BLaER1 (cell line): Measurements from ENCODE around the gene NR2C2.

Experiments used
- H3K27ac ChIP-seq: shearing (Covaris generic); formaldehyde crosslinking; 2 replicates; pipeline ENCODE4 v1.8.1; 2022
- H3K27me3 ChIP-seq: shearing (Covaris generic); formaldehyde crosslinking; 2 replicates; pipeline ENCODE4 v1.8.1; 2022
- H3K36me3 ChIP-seq: shearing (Covaris generic); formaldehyde crosslinking; 2 replicates; pipeline ENCODE4 v1.8.1; 2022
- H3K4me1 ChIP-seq: shearing (Covaris generic); formaldehyde crosslinking; 2 replicates; pipeline ENCODE4 v1.8.1; 2022
- H3K4me2 ChIP-seq: shearing (Covaris generic); formaldehyde crosslinking; 2 replicates; pipeline ENCODE4 v1.8.1; 2022
- H3K4me3 ChIP-seq: shearing (Covaris generic); formaldehyde crosslinking; 2 replicates; pipeline ENCODE4 v1.8.1; 2022
- H3K9ac ChIP-seq: shearing (Covaris generic); formaldehyde crosslinking; 2 replicates; pipeline ENCODE4 v1.8.1; 2022
- H3K9me3 ChIP-seq: shearing (Covaris generic); formaldehyde crosslinking; 2 replicates; pipeline ENCODE4 v1.8.1; 2022
- H4K20me1 ChIP-seq: shearing (Covaris generic); formaldehyde crosslinking; 2 replicates; pipeline ENCODE4 v1.8.1; 2022
- Cebpa-rat ChIP-seq: shearing (Covaris generic); IDR thresholded peaks from 2 replicates; pipeline ENCODE4 v1.8.1; 2022

NR2C2 gene

GRCh38 chr3:14907043-14907966 is 40.1 kb upstream of the NR2C2 start:
- Histone ChIP-seq H4K20me1 (no peaks in the 10 kb centered on the region), H3K9ac (no peak overlapping the region), H3K4me1 (peaks cover 11% of the 10 kb centered on the region; the same call in 1 of the 2 replicates), H3K27me3 (no peaks in the 10 kb centered on the region), H3K4me3 (no peak overlapping the region), H3K9me3 (peaks cover 7% of the 10 kb centered on the region; the same call in 1 of the 2 replicates), H3K36me3 (no peaks in the 10 kb centered on the region), H3K4me2 (peak overlapping the region; percentile 1; the same call in 1 of the 2 replicates), H3K27ac (no peak overlapping the region)
- no peak for TF ChIP-seq Cebpa-rat

- H3K4me3 ChIP-seq: no peak overlapping the region
- H3K9ac ChIP-seq: no peak overlapping the region
- no peak for TF ChIP-seq Cebpa-rat
- H3K4me1 ChIP-seq: peaks cover 11% of the 10 kb centered on the region; the same call in 1 of the 2 replicates
- no peaks in the 10 kb centered on the region for H3K27me3 ChIP-seq
- H3K36me3 ChIP-seq: no peaks in the 10 kb centered on the region
- no peak overlapping the region for H3K27ac ChIP-seq
- H3K4me2 ChIP-seq: no peak overlapping the region
- H4K20me1 ChIP-seq: no peaks in the 10 kb centered on the region
- peaks cover 7% of the 10 kb centered on the region; the same call in 1 of the 2 replicates for H3K9me3 ChIP-seq
Measured at GRCh38 chr3:14909250-14909649, 38.1 kb upstream of the NR2C2 start.

- no peak overlapping the region for H3K4me3 ChIP-seq
- H4K20me1 ChIP-seq: no peaks in the 10 kb centered on the region
- H3K9ac ChIP-seq: no peak overlapping the region
- H3K9me3 ChIP-seq: no peaks in the 10 kb centered on the region
- no peak overlapping the region for H3K4me2 ChIP-seq
- H3K27me3 ChIP-seq: no peaks in the 10 kb centered on the region
- peaks cover 7% of the 10 kb centered on the region; the same call in 1 of the 2 replicates for H3K4me1 ChIP-seq
- no peaks in the 10 kb centered on the region for H3K36me3 ChIP-seq
- no peak overlapping the region for H3K27ac ChIP-seq
- TF ChIP-seq Cebpa-rat: no peak
Measured at GRCh38 chr3:14911651-14912050, 35.7 kb upstream of the NR2C2 start.

GRCh38 chr3:14913071-14913925 is 34.1 kb upstream of the NR2C2 start:
- Histone ChIP-seq H3K27me3 (no peaks in the 10 kb centered on the region), H3K9ac (no peak overlapping the region), H3K9me3 (no peaks in the 10 kb centered on the region), H3K4me3 (no peak overlapping the region), H3K36me3 (no peaks in the 10 kb centered on the region), H3K4me2 (no peak overlapping the region), H3K27ac (no peak overlapping the region), H4K20me1 (no peaks in the 10 kb centered on the region), H3K4me1 (no peaks in the 10 kb centered on the region)
- TF ChIP-seq Cebpa-rat: no peak

DNA sequence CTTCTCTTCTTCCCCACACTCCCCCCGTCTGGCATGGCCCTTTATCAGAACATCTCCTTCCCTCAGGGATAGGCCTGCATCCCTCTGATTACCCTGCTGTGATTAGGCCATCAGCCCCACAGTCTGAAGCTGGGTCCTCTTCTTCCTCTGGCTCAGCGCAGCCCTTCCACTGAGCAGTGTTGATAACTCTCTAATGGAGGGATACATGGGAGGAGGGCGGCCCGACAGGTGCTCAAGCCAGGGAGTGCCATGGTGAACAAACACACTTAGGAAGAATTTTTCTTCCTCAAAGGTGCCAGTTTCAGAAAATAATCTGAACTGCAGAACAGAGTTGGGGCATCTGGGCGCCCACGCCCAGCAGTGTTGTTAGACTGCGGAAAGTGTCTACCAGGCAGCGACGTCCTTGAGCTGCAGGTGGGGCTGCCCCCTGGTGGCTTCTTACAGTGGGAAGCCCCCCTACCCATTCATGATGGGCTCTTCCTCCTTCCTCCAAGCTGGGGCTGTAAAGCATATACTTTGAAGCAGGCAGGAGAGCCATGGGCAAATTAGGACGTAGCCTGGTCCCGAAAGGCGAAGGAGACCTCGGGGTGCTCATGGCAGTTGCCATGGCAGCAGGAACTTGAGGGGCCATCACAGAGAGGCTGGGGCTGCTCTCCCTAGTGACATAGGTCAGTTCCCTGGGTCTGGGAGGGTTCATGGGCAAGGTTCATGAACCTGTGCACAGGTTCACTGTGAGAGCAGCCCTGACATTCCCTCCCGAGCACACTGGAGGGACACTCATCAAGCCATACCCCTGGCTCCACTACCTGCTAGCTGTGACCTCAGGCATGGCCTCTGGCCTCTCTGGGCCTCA is 33.2 kb upstream of the NR2C2 start:
- no peak for TF ChIP-seq Cebpa-rat
- no peaks in the 10 kb centered on the region for H3K36me3 ChIP-seq
- no peak overlapping the region for H3K9ac ChIP-seq
- H3K4me2 ChIP-seq: no peak overlapping the region
- H3K27me3 ChIP-seq: no peaks in the 10 kb centered on the region
- H3K4me3 ChIP-seq: no peak overlapping the region
- no peaks in the 10 kb centered on the region for H3K9me3 ChIP-seq
- no peaks in the 10 kb centered on the region for H3K4me1 ChIP-seq
- H4K20me1 ChIP-seq: no peaks in the 10 kb centered on the region
- H3K27ac ChIP-seq: no peak overlapping the region

DNA sequence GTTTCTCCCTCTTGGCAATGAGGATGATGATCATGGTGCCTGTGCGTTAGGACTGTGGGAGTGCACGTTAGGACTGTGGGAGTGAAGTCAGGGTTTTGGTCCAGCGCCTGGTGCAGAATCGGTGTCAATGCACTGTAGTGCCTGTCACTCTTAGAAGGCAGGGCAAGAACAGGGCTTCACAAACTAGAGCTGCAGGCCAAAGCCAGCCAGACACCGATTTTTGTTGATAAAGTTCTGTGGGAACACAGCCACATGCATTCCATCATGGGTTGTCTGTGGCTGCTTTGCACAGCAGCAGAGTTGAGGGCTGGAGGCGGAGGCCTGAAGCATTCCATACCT is 32.6 kb upstream of the NR2C2 start:
- Histone ChIP-seq H3K4me3 (no peak overlapping the region), H3K27ac (no peak overlapping the region), H3K4me2 (no peak overlapping the region), H3K9ac (no peak overlapping the region), H3K27me3 (no peaks in the 10 kb centered on the region), H3K4me1 (no peaks in the 10 kb centered on the region), H3K36me3 (no peaks in the 10 kb centered on the region), H3K9me3 (no peaks in the 10 kb centered on the region), H4K20me1 (no peaks in the 10 kb centered on the region)
- no peak for TF ChIP-seq Cebpa-rat

- Histone ChIP-seq H3K9me3 (no peaks in the 10 kb centered on the region), H3K9ac (no peak overlapping the region), H3K4me3 (no peak overlapping the region), H3K4me1 (no peaks in the 10 kb centered on the region; the same call in 1 of the 2 replicates), H4K20me1 (no peaks in the 10 kb centered on the region), H3K27me3 (no peaks in the 10 kb centered on the region), H3K4me2 (no peak overlapping the region), H3K36me3 (no peaks in the 10 kb centered on the region), H3K27ac (no peak overlapping the region)
- TF ChIP-seq Cebpa-rat: no peak
Measured at GRCh38 chr3:14915636-14916222, 31.7 kb upstream of the NR2C2 start.

DNA sequence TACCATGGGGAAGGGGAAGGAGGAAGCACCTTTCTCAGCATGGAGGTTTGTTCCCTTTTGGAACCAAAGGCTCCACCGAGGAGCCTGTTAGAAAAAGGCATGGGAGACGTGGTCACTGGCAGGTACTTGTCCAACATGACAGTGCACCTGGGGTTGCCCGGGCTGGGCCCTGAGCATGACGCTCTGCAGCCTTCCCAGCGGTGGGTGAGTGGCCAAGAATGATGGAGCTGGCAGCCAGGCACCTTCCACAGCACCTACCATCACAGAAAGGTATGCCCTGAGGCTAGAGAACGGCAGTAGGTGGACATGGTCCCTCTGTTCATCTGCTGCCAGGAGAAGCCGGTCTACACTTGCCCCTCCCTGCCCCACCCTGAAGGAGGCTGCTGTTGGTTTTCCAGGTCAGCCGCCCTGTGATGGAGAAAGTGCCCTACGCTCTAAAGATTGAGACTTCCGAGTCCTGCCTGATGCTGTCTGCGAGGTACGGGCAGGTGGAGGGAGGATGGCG is 29.0 kb upstream of the NR2C2 start:
- no peaks in the 10 kb centered on the region for H3K9me3 ChIP-seq
- TF ChIP-seq Cebpa-rat: no peak
- H3K4me1 ChIP-seq: no peaks in the 10 kb centered on the region; the same call in 1 of the 2 replicates
- H3K27ac ChIP-seq: no peak overlapping the region
- H3K9ac ChIP-seq: no peak overlapping the region
- H3K27me3 ChIP-seq: no peaks in the 10 kb centered on the region
- H3K4me2 ChIP-seq: no peak overlapping the region
- H3K36me3 ChIP-seq: no peaks in the 10 kb centered on the region
- H3K4me3 ChIP-seq: no peak overlapping the region
- no peaks in the 10 kb centered on the region for H4K20me1 ChIP-seq

GRCh38 chr3:14920536-14920935 is 26.8 kb upstream of the NR2C2 start:
- no peak overlapping the region for H3K9ac ChIP-seq
- no peak overlapping the region for H3K4me3 ChIP-seq
- H3K27me3 ChIP-seq: no peaks in the 10 kb centered on the region
- no peak overlapping the region for H3K27ac ChIP-seq
- H3K36me3 ChIP-seq: no peaks in the 10 kb centered on the region
- H3K9me3 ChIP-seq: no peaks in the 10 kb centered on the region
- no peaks in the 10 kb centered on the region; the same call in 1 of the 2 replicates for H3K4me1 ChIP-seq
- no peaks in the 10 kb centered on the region for H4K20me1 ChIP-seq
- H3K4me2 ChIP-seq: no peak overlapping the region
- no peak for TF ChIP-seq Cebpa-rat
